Gastroesophageal sphincter (tissue), 4 donors: Measurements from ENCODE around the gene MYO1H. TPM values are rescaled to one million over a fixed set of nuclear protein-coding genes. Genes with fewer than 3 reads are reported as not detected.

Source experiments
- ATAC-seq: fragments of 150-250 bp; one replicate; pipeline ENCODE4 v1.9.1; 2016; ENCODE audit warnings: mild to moderate bottlenecking, moderate library complexity
- H3K27ac ChIP-seq, 4 donors: fragments of 200-600 bp; sonication (generic) in 3 of 4; 1 replicate in 3 of 4; 2 replicates in 1 of 4; pipeline ENCODE4 v1.5.1; 2016 to 2019
- H3K27me3 ChIP-seq: fragments of 200-600 bp; sonication (generic); one replicate; pipeline ENCODE4 v1.5.1; 2019
- H3K36me3 ChIP-seq, 2 donors: fragments of 200-600 bp; sonication (generic); one replicate each; pipeline ENCODE4 v1.5.1; 2019; ENCODE audit warnings: control low read depth in 1 of 2
- H3K4me1 ChIP-seq, 3 donors: fragments of 200-600 bp; sonication (generic); 1 replicate in 2 of 3; 2 replicates in 1 of 3; pipeline ENCODE4 v1.5.1; 2016 to 2019; ENCODE audit warnings: control low read depth in 2 of 3
- H3K4me3 ChIP-seq, 2 donors: fragments of 200-600 bp; sonication (generic); one replicate each; pipeline ENCODE4 v1.5.1; 2019; ENCODE audit warnings: mild to moderate bottlenecking in 1 of 2, moderate library complexity in 1 of 2
- H3K9me3 ChIP-seq, 3 donors: fragments of 200-600 bp; sonication (generic); one replicate each; pipeline ENCODE4 v1.5.1; 2017 to 2019; ENCODE audit warnings: control low read depth in 2 of 3
- EP300 ChIP-seq: sonication (generic); formaldehyde crosslinking; IDR thresholded peaks from one replicate; pipeline ENCODE4 v1.6.1; 2017; ENCODE audit warnings: antibody characterized with exemption, mild to moderate bottlenecking
- POLR2A ChIP-seq, 2 donors: fragments of 450-650 bp; IDR thresholded peaks; one replicate each; pipeline ENCODE4 v1.6.1; 2017; ENCODE audit warnings: antibody characterized with exemption in 2 of 2, mild to moderate bottlenecking in 2 of 2, moderate library complexity in 1 of 2
- POLR2AphosphoS5 ChIP-seq: sonication (generic); formaldehyde crosslinking; IDR thresholded peaks from one replicate; pipeline ENCODE4 v1.6.1; 2017; ENCODE audit warnings: antibody characterized with exemption
- WGBS, 2 donors: methylation state at CpG; one replicate each; pipeline ENCODE4 v1.1.5; 2018; ENCODE audit warnings: low coverage in 1 of 2; 5-methylcytosine and 5-hydroxymethylcytosine counted together
- total RNA-seq, 4 donors: library from RNA; depleted of rRNA; stranded (reverse); fragments of >200 nt; gene quantifications; one replicate each; pipeline ENCODE4 v1.1.0, GENCODE V29; 2016
- TF ChIP-seq, protein P1 (sequence below), 4 experiments: fragments of 200-600 bp in 2 of 4; fragments of 450-650 bp in 2 of 4; sonication (generic) in 1 of 4; IDR thresholded peaks; one replicate each; pipeline ENCODE4 v1.5.1; 2017 to 2019; ENCODE audit warnings: antibody characterized with exemption in 4 of 4, mild to moderate bottlenecking in 2 of 4, moderate library complexity in 2 of 4

Gene MYO1H
- total RNA-seq, 4 donors from 2014 or later: not detected

DNA sequence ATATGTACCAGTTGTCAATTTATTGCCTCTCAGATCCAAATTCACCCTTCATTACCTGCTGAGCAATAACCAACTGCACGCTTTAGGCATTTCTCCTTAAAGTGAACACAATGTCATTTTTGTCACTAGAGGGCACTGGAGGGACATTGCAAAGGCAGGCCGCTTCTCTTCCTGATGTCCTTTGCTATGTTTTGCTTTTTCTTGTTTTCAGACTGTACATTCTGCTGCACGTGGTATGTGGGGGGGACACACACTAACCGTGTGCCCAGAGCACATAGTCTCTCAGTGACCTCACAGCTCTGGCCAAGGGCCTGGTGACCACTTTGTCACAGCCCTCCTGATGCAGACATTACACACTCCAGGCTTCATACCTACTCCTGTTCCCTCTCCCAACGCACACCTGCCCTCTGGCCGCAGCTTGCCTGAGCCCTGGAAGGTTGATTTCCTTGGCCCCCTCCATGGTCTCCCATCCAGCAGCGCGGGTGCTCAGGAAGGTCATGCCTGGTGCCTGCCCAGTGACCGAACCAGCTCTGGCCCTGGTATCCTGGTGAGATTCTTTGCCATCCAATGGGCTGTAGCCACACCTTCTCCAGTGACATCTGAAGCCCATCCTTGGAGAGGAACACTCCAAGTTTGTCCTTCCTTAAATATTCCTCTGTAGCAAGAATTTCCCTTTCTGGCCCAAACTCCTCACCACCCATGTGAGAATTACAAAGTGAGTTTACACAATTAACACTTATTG, 39.9 kb downstream of the MYO1H start:
- Histone ChIP-seq H3K36me3 (no peaks in the 10 kb centered on the region), H3K27me3 (no peaks in the 10 kb centered on the region), H3K9me3 (no peaks in the 10 kb centered on the region), H3K4me3 (no peak overlapping the region), H3K4me1 (peaks cover 0 to 16% (median 6%) of the 10 kb centered on the region in 3 donors), H3K27ac (no peak overlapping the region)
- WGBS, 2 donors: 81 to 100% methylated on average over 1 to 7 of the region's 9 CpGs
- TF ChIP-seq POLR2AphosphoS5 (no peak), EP300 (no peak)
- TF ChIP-seq, protein P1, sequence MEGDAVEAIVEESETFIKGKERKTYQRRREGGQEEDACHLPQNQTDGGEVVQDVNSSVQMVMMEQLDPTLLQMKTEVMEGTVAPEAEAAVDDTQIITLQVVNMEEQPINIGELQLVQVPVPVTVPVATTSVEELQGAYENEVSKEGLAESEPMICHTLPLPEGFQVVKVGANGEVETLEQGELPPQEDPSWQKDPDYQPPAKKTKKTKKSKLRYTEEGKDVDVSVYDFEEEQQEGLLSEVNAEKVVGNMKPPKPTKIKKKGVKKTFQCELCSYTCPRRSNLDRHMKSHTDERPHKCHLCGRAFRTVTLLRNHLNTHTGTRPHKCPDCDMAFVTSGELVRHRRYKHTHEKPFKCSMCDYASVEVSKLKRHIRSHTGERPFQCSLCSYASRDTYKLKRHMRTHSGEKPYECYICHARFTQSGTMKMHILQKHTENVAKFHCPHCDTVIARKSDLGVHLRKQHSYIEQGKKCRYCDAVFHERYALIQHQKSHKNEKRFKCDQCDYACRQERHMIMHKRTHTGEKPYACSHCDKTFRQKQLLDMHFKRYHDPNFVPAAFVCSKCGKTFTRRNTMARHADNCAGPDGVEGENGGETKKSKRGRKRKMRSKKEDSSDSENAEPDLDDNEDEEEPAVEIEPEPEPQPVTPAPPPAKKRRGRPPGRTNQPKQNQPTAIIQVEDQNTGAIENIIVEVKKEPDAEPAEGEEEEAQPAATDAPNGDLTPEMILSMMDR (IDR thresholded peaks at IDR 0.05): peak in 3 of 4 experiments; percentile 27 to 53 (median 30)
- ATAC-seq: no peak

DNA sequence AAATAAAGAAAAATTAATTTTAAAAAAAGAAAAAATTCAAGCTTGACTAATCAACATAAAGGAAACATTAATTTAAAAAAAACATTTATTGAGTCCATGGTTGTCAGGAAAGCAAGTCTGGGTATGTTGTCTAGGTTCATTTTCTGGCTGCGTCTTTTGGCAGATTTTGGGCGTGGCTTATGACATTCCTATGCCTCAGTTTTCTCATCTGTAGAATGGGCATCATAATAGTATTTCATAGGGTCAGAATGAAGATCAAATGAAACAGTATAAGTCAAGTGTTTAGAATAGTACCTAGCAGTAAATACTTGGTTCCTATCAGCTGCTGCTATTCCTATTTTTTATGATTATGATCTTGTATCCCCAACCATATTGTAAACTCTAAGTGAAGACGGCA, 40.5 kb downstream of the MYO1H start:
- no peak for TF ChIP-seq EP300
- no peak for TF ChIP-seq POLR2A (IDR thresholded peaks at IDR 0.05)
- TF ChIP-seq, protein P1 (IDR thresholded peaks at IDR 0.05): no peak
- no peak overlapping the region for H3K27ac ChIP-seq
- ATAC-seq: no peak
- H3K27me3 ChIP-seq: no peaks in the 10 kb centered on the region
- WGBS, 2 donors: 76 to 78% methylated on average over 3 of the region's 3 CpGs
- H3K36me3 ChIP-seq: no peaks in the 10 kb centered on the region
- H3K4me1 ChIP-seq: peaks cover 0 to 16% (median 6%) of the 10 kb centered on the region in 3 donors
- no peaks in the 10 kb centered on the region for H3K9me3 ChIP-seq
- H3K4me3 ChIP-seq: no peak overlapping the region

DNA sequence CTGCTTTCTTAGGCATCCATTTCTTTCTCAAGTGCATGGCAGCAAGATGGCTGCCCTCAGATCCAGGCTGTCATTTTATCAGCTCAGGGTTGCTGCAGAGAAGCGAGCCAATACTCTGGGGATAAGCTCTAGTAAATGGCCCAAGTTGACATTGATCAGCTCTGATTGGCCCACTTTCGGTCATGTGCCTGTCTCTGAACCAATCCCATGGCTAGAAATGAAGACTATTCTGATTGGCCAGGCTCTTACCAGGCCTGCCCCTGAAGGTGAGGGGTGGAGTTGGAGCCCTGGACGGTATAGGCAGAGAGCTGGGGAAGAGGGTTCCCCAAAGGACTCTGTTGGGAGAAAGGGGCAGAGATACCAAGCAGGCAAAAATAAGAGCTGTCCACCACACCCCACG, 41.4 kb downstream of the MYO1H start:
- Histone ChIP-seq H3K9me3 (no peaks in the 10 kb centered on the region), H3K27ac (no peak overlapping the region), H3K4me3 (no peak overlapping the region), H3K27me3 (no peaks in the 10 kb centered on the region), H3K4me1 (peaks cover 0 to 16% (median 6%) of the 10 kb centered on the region in 3 donors), H3K36me3 (no peaks in the 10 kb centered on the region)
- WGBS, 2 donors: 79 to 88% methylated on average over 1 to 3 of the region's 4 CpGs
- no peak for ATAC-seq
- TF ChIP-seq EP300 (no peak), POLR2AphosphoS5 (no peak), POLR2A (IDR thresholded peaks at IDR 0.05) (no peak)
- TF ChIP-seq, protein P1 (IDR thresholded peaks at IDR 0.05): no peak

- H3K4me3 ChIP-seq: no peak overlapping the region
- 42 to 45% methylated on average over 7 to 8 of the region's 8 CpGs for WGBS, 2 donors
- TF ChIP-seq, protein P1 (IDR thresholded peaks at IDR 0.05): peak; percentile 66 to 84 (median 75)
- no peak for TF ChIP-seq POLR2AphosphoS5
- no peak for TF ChIP-seq POLR2A (IDR thresholded peaks at IDR 0.05)
- TF ChIP-seq EP300: no peak
- H3K4me1 ChIP-seq: no peaks in the 10 kb centered on the region
- no peak overlapping the region for H3K27ac ChIP-seq
- no peaks in the 10 kb centered on the region for H3K9me3 ChIP-seq
- ATAC-seq: peak; percentile 75
- H3K27me3 ChIP-seq: no peaks in the 10 kb centered on the region
- no peaks in the 10 kb centered on the region for H3K36me3 ChIP-seq
Measured at GRCh38 chr12:109393437-109394345, 46.0 kb downstream of the MYO1H start.
